Fibroblast of pulmonary artery (primary cell): ENCODE measurements around the gene BANK1.

Experiments used
- DNase-seq: peaks from one replicate; pipeline ENCODE4 v3.0.0-alpha.2; 2010; ENCODE audit warnings: low read depth
- H3K4me3 ChIP-seq: replicated peaks from 2 replicates; pipeline ENCODE4 v1.5.1; 2011; ENCODE audit warnings: low read depth, mild to moderate bottlenecking, control low read depth, low read length, moderate library complexity
- TF ChIP-seq, protein P1 (sequence below): IDR thresholded peaks from 2 replicates; pipeline ENCODE4 v1.5.1; 2011; ENCODE audit warnings: mild to moderate bottlenecking, control low read depth, low read length, inconsistent platforms; ENCODE audit errors: missing control alignments

The BANK1 gene

GRCh38 chr4:102089850-102090621 lies 299.5 kb downstream of the BANK1 start:
- TF ChIP-seq, protein P1, sequence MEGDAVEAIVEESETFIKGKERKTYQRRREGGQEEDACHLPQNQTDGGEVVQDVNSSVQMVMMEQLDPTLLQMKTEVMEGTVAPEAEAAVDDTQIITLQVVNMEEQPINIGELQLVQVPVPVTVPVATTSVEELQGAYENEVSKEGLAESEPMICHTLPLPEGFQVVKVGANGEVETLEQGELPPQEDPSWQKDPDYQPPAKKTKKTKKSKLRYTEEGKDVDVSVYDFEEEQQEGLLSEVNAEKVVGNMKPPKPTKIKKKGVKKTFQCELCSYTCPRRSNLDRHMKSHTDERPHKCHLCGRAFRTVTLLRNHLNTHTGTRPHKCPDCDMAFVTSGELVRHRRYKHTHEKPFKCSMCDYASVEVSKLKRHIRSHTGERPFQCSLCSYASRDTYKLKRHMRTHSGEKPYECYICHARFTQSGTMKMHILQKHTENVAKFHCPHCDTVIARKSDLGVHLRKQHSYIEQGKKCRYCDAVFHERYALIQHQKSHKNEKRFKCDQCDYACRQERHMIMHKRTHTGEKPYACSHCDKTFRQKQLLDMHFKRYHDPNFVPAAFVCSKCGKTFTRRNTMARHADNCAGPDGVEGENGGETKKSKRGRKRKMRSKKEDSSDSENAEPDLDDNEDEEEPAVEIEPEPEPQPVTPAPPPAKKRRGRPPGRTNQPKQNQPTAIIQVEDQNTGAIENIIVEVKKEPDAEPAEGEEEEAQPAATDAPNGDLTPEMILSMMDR, result no peak
- no peak overlapping the region for H3K4me3 ChIP-seq
- no peak for DNase-seq

- TF ChIP-seq, protein P1, result no peak
- no peak for DNase-seq
- no peak overlapping the region for H3K4me3 ChIP-seq
Measured at GRCh38 chr4:102091656-102092055, 301.1 kb downstream of the BANK1 start.

DNA sequence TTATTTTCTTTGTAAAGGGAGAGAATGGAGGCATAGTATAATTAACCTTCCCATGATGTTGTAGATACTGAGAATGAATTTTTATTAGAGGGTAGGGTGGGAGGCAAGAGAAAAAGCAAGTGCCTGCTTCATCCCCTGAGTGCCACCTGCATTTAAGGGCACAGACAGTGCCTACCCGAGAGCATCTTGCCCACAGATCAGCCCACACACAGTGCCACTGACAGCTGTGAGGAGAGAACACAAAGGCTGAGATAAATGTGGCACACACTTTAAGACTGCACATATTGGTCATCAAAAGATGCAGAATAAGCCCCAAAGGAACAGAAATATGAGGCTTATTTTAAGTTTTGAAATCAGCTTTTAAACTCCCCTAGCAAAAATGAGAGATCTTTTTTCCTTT lies 304.0 kb downstream of the BANK1 start:
- TF ChIP-seq, protein P1, result no peak
- no peak for DNase-seq
- H3K4me3 ChIP-seq, result no peak overlapping the region

GRCh38 chr4:102103368-102103767 lies 312.8 kb downstream of the BANK1 start:
- TF ChIP-seq, protein P1, result no peak
- H3K4me3 ChIP-seq, result no peak overlapping the region
- DNase-seq, result no peak

DNA sequence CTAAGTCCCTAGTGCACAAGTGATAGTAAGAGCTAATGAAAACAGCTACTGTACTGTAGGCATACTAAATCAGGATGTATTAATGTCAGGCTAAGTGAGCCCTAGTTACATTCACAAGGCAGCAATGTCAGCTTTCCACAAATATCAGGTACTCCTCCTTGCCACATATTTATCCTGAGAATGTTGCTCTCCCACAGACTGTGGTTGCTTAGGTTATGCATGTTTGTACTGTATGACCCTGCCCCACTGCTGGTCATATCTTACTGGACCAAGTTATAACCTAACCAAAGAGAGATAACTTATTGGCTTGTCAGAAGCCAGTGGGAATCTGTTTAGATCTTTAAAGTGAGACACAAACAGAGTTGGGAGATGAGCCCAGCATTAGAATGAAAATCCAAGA lies 313.7 kb downstream of the BANK1 start:
- DNase-seq, result no peak
- no peak overlapping the region for H3K4me3 ChIP-seq
- TF ChIP-seq, protein P1, result no peak

DNA sequence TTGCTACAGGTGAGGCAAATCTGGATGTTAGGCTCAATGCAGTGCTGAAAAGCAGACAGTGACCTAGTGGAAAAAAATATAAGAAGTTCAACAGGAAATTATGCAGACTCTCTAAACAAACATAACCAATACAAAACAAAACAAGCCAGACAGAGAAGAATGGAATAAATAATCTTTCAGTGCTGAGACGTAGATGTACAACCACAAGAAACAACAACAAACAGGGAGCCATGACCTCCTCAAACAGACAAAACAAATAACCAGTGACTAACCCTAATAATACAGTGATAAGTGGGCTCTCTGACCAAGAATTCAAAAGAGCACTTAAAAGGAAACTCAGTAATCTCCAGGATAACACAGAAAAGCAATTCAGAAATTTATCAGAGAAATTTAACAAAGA lies 315.5 kb downstream of the BANK1 start:
- H3K4me3 ChIP-seq, result no peak overlapping the region
- TF ChIP-seq, protein P1, result no peak
- no peak for DNase-seq

DNA sequence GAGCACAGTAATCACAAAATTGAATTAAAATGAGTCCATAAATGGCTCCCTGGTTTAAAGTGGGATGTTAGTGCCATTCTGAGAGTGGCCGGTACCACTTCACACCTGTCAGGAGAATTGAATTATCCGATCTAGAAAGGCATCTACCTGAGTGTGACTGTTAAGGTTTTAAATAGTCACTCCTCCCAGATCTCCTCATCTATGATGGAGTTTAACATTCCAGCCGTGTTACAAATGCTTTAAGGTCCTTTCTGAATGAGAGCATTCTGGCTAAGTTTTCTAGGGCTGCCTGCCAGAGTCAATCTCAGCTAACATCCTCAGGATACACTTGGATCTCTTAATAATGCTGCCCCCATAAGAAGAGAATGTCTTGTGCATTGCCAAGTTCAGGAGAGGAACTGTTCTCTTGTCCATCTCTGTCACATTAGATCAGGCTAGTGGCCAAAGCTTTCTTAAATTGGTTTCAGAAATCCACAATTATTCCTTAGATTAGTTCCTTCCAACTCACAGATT lies 323.6 kb downstream of the BANK1 start:
- TF ChIP-seq, protein P1, result no peak
- H3K4me3 ChIP-seq, result no peak overlapping the region
- DNase-seq, result no peak
